T47D (cell line): ENCODE data around the gene KCP.

Experiments used
- DNase-seq, 2 experiments: peaks; one replicate each; pipeline versions ENCODE4 v3.0.0 to v3.0.0-alpha.2; 2011 to 2012; ENCODE audit warnings: low read depth in 1 of 2, low spot score in 1 of 2
- JUND ChIP-seq: IDR thresholded peaks from 2 replicates; pipeline ENCODE4 v1.6.1; 2012; ENCODE audit warnings: low read depth
- in situ Hi-C: cut with HindIII; loops from 2 replicates; pipeline ENCODE4 v1.10.0; 2016; ENCODE audit warnings: low sequenced_read_pairs, low pct_unique_long_range_greater_than_20kb

The KCP gene

GRCh38 chr7:128889121-128889520 lies 21.4 kb downstream of the KCP start:
- in situ Hi-C loops: no loop called here
- DNase-seq: peak in 1 of 2 experiments; percentile 60
- TF ChIP-seq JUND: no peak

GRCh38 chr7:128888756-128889095 lies 21.8 kb downstream of the KCP start:
- in situ Hi-C loops: no loop called here
- TF ChIP-seq JUND: no peak
- no peak for DNase-seq

- no peak for TF ChIP-seq JUND
- DNase-seq: no peak
- in situ Hi-C loops: no loop called here
Observed at GRCh38 chr7:128888039-128888755, 22.3 kb downstream of the KCP start.

- DNase-seq: no peak
- no peak for TF ChIP-seq JUND
- in situ Hi-C loops: no loop called here
Observed at GRCh38 chr7:128887169-128888038, 23.1 kb downstream of the KCP start.

GRCh38 chr7:128886391-128887168 lies 23.9 kb downstream of the KCP start:
- in situ Hi-C loops: no loop called here
- no peak for DNase-seq
- no peak for TF ChIP-seq JUND

- no peak for TF ChIP-seq JUND
- in situ Hi-C loops: no loop called here
- no peak for DNase-seq
Observed at GRCh38 chr7:128885370-128886187, 24.9 kb downstream of the KCP start.

GRCh38 chr7:128884561-128885369 lies 25.7 kb downstream of the KCP start:
- DNase-seq: no peak
- TF ChIP-seq JUND: no peak
- in situ Hi-C loops: no loop called here

GRCh38 chr7:128883622-128884448 lies 26.7 kb downstream of the KCP start:
- in situ Hi-C loops: no loop called here
- peak; percentile 74 to 89 for DNase-seq
- TF ChIP-seq JUND: no peak

- no peak for TF ChIP-seq JUND
- DNase-seq: no peak
- in situ Hi-C loops: no loop called here
Observed at GRCh38 chr7:128882134-128882533, 28.4 kb downstream of the KCP start.

- in situ Hi-C loops: no loop called here
Observed at GRCh38 chr7:128881458-128882125, 28.9 kb downstream of the KCP start.

More at GRCh38 chr7:128881458-128882125, 28.9 kb downstream of the KCP start:
- no peak for DNase-seq
- TF ChIP-seq JUND: no peak
